Omental fat pad (tissue), 4 donors: ENCODE data around the gene CALN1. TPM values are rescaled to one million over a fixed set of nuclear protein-coding genes. Genes with fewer than 3 reads are reported as not detected.
"Not testable (repeated sequence)": the region's sequence is repeated elsewhere in the genome, so short reads cannot be mapped to it uniquely, and the experiment has no call there.

Source experiments
- ATAC-seq: fragments of 150-250 bp; one replicate; pipeline ENCODE4 v1.9.1; 2016; ENCODE audit warnings: mild to moderate bottlenecking, moderate library complexity; ENCODE audit not compliant: low FRiP score
- DNase-seq: peaks from one replicate; pipeline ENCODE4 v3.0.0-alpha.2; 2019; ENCODE audit warnings: low spot score
- CTCF ChIP-seq, 3 donors: fragments of 450-650 bp; IDR thresholded peaks; one replicate each; pipeline ENCODE4 v1.5.1; 2016 to 2017; ENCODE audit warnings: antibody characterized with exemption in 3 of 3, mild to moderate bottlenecking in 3 of 3, moderate library complexity in 2 of 3
- total RNA-seq, 4 donors: library from RNA; depleted of rRNA; stranded (reverse); fragments of >200 nt; gene quantifications; one replicate each; pipeline ENCODE4 v1.1.0, GENCODE V29; 2016

The CALN1 gene
- under 1 TPM in 1 of 4 donors, not detected in 3; 0.16 TPM for total RNA-seq

GRCh38 chr7:72412121-72412618 lies at the start of gene CALN1:
Gene CALN1 (minus strand): TSS chr7:72412338.
- not testable (repeated sequence) for ATAC-seq, DNase-seq

GRCh38 chr7:72453471-72453870 lies 41.3 kb upstream of the CALN1 start:
- ATAC-seq (no peak), DNase-seq (no peak)
- no peak for TF ChIP-seq CTCF (IDR thresholded peaks at IDR 0.05)

- DNase-seq (no peak), ATAC-seq (no peak)
- TF ChIP-seq CTCF (IDR thresholded peaks at IDR 0.05), result no peak
Observed at GRCh38 chr7:72447465-72448204, 35.5 kb upstream of the CALN1 start.

GRCh38 chr7:72446591-72447462 lies 34.7 kb upstream of the CALN1 start:
- DNase-seq (no peak), ATAC-seq (no peak)
- no peak for TF ChIP-seq CTCF (IDR thresholded peaks at IDR 0.05)

- DNase-seq (no peak), ATAC-seq (no peak)
- no peak for TF ChIP-seq CTCF (IDR thresholded peaks at IDR 0.05)
Observed at GRCh38 chr7:72446131-72446530, 34.0 kb upstream of the CALN1 start.

GRCh38 chr7:72445580-72445979 lies 33.4 kb upstream of the CALN1 start:
- DNase-seq (no peak), ATAC-seq (no peak)
- no peak for TF ChIP-seq CTCF (IDR thresholded peaks at IDR 0.05)

GRCh38 chr7:72445075-72445474 lies 32.9 kb upstream of the CALN1 start:
- DNase-seq (no peak), ATAC-seq (no peak)
- TF ChIP-seq CTCF (IDR thresholded peaks at IDR 0.05), result no peak
